HepG2 (cell line): ENCODE data around the gene PLLP. TPM values are rescaled to one million over a fixed set of nuclear protein-coding genes. Genes with fewer than 3 reads are reported as not detected.

Experiments
- HMGXB4 ChIP-seq, 2 experiments: sonication (generic) in 1 of 2; formaldehyde crosslinking in 1 of 2; IDR thresholded peaks; 2 replicates each; pipeline versions ENCODE4 v1.4.0 to v1.6.1; 2018 to 2020; ENCODE audit warnings: missing genetic modification reagents in 2 of 2, borderline replicate concordance in 1 of 2, low read depth in 1 of 2, mild to moderate bottlenecking in 1 of 2, missing biosample characterization in 1 of 2
- PATZ1 ChIP-seq: sonication (generic); formaldehyde crosslinking; IDR thresholded peaks from 2 replicates; pipeline ENCODE4 v1.4.0; 2020; ENCODE audit warnings: missing genetic modification reagents
- YEATS4 ChIP-seq: sonication (generic); formaldehyde crosslinking; IDR thresholded peaks from 2 replicates; pipeline ENCODE4 v1.4.0; 2020; ENCODE audit warnings: missing genetic modification reagents, borderline replicate concordance
- ZNF574 ChIP-seq: sonication (generic); formaldehyde crosslinking; IDR thresholded peaks from 2 replicates; pipeline ENCODE4 v1.4.0; 2020; ENCODE audit warnings: missing genetic modification reagents
- ZNF775 ChIP-seq: sonication (generic); formaldehyde crosslinking; IDR thresholded peaks from 2 replicates; pipeline ENCODE4 v1.4.0; 2020; ENCODE audit warnings: missing genetic modification reagents, mild to moderate bottlenecking, moderate library complexity, borderline replicate concordance
- polyA plus RNA-seq, 8 experiments: library from polyadenylated mRNA; depleted of rRNA in 3 of 8; stranded (reverse) in 7 of 8; unstranded in 1 of 8; fragments of >200 nt; fragmentation: Illumina TruSeq in 4 of 8; extraction: Trizol in 4 of 8; gene quantifications; 2 replicates each; pipeline versions ENCODE4 v1.2.1 to v1.2.3, GENCODE V29; 2011 to 2016; ENCODE audit warnings: low read depth in 4 of 8, missing spikeins in 1 of 8, mixed read lengths in 1 of 8; ENCODE audit not compliant: insufficient read depth in 1 of 8
- total RNA-seq, 5 experiments: library from RNA; depleted of rRNA; stranded (reverse); fragments of >200 nt; fragmentation: Illumina TruSeq; extraction: Trizol; gene quantifications; 2 replicates each; pipeline ENCODE4 v1.2.3, GENCODE V29; 2016; ENCODE audit warnings: low read depth in 1 of 5
- TF ChIP-seq, protein P1 (sequence below): sonication (generic); formaldehyde crosslinking; IDR thresholded peaks from 2 replicates; pipeline ENCODE4 v1.5.1; 2020; ENCODE audit warnings: mild to moderate bottlenecking, missing genetic modification reagents, borderline replicate concordance
- TF ChIP-seq, protein P2 (sequence below): sonication (generic); formaldehyde crosslinking; IDR thresholded peaks from 2 replicates; pipeline ENCODE4 v1.5.0; 2020; ENCODE audit warnings: mild to moderate bottlenecking, missing genetic modification reagents, borderline replicate concordance
- TF ChIP-seq, protein P3 (sequence below): sonication (generic); formaldehyde crosslinking; IDR thresholded peaks from 2 replicates; pipeline ENCODE4 v1.4.0; 2020; ENCODE audit warnings: mild to moderate bottlenecking, missing genetic modification reagents

Gene PLLP
- total and polyA plus RNA-seq, 2 of the 13 experiments (the other 11 are each of a cell fraction or from before 2014, with no cell fraction given): 60.6 to 127 TPM

DNA sequence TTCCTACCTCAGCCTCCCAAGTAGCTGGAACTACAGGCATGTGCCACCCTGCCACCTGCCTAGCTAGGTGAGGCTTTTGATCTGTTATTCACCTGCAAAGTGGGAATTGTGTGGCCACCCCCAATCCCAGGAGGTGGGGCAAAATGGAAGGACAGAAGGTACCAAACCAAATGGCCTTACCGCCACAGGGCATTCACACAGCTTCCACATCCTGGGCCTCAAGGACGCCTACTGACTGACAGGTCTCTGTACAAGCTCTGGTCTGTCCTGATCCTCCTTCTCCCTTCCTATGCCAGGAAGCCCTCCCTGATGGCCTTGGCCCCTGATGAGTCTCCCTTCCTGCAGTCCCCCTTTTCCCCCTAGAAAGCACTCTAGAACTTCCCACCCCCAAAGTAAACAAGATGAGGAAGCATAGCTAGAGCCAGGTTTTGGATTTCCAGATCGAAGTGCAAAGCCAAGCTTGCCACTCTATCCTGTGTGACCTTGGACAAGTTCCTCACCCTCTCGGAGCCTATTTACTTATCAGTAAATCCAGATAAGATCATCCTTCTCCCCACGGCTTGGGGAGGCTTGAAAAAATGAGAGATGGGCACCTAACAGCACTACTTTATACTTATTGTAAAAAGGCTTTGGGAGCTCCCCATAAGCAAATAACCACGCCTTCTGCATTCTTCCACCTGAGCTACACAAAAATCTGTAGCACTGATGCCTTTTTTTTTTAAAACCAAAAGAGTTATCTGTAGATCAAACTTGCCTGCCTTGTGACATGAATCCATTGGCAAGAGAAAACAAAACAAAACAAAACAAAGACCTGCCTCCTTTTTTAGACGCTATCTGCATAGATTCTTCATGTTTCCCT is 4.5 kb downstream of the PLLP start (continued):
- TF ChIP-seq ZNF574 (CRISPR knock-in tag): peak; percentile 82; the same call in 1 of the 2 replicates
- TF ChIP-seq, protein P1, sequence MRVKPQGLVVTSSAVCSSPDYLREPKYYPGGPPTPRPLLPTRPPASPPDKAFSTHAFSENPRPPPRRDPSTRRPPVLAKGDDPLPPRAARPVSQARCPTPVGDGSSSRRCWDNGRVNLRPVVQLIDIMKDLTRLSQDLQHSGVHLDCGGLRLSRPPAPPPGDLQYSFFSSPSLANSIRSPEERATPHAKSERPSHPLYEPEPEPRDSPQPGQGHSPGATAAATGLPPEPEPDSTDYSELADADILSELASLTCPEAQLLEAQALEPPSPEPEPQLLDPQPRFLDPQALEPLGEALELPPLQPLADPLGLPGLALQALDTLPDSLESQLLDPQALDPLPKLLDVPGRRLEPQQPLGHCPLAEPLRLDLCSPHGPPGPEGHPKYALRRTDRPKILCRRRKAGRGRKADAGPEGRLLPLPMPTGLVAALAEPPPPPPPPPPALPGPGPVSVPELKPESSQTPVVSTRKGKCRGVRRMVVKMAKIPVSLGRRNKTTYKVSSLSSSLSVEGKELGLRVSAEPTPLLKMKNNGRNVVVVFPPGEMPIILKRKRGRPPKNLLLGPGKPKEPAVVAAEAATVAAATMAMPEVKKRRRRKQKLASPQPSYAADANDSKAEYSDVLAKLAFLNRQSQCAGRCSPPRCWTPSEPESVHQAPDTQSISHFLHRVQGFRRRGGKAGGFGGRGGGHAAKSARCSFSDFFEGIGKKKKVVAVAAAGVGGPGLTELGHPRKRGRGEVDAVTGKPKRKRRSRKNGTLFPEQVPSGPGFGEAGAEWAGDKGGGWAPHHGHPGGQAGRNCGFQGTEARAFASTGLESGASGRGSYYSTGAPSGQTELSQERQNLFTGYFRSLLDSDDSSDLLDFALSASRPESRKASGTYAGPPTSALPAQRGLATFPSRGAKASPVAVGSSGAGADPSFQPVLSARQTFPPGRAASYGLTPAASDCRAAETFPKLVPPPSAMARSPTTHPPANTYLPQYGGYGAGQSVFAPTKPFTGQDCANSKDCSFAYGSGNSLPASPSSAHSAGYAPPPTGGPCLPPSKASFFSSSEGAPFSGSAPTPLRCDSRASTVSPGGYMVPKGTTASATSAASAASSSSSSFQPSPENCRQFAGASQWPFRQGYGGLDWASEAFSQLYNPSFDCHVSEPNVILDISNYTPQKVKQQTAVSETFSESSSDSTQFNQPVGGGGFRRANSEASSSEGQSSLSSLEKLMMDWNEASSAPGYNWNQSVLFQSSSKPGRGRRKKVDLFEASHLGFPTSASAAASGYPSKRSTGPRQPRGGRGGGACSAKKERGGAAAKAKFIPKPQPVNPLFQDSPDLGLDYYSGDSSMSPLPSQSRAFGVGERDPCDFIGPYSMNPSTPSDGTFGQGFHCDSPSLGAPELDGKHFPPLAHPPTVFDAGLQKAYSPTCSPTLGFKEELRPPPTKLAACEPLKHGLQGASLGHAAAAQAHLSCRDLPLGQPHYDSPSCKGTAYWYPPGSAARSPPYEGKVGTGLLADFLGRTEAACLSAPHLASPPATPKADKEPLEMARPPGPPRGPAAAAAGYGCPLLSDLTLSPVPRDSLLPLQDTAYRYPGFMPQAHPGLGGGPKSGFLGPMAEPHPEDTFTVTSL (CRISPR knock-in tag): peak; percentile 96
- TF ChIP-seq, protein P2, sequence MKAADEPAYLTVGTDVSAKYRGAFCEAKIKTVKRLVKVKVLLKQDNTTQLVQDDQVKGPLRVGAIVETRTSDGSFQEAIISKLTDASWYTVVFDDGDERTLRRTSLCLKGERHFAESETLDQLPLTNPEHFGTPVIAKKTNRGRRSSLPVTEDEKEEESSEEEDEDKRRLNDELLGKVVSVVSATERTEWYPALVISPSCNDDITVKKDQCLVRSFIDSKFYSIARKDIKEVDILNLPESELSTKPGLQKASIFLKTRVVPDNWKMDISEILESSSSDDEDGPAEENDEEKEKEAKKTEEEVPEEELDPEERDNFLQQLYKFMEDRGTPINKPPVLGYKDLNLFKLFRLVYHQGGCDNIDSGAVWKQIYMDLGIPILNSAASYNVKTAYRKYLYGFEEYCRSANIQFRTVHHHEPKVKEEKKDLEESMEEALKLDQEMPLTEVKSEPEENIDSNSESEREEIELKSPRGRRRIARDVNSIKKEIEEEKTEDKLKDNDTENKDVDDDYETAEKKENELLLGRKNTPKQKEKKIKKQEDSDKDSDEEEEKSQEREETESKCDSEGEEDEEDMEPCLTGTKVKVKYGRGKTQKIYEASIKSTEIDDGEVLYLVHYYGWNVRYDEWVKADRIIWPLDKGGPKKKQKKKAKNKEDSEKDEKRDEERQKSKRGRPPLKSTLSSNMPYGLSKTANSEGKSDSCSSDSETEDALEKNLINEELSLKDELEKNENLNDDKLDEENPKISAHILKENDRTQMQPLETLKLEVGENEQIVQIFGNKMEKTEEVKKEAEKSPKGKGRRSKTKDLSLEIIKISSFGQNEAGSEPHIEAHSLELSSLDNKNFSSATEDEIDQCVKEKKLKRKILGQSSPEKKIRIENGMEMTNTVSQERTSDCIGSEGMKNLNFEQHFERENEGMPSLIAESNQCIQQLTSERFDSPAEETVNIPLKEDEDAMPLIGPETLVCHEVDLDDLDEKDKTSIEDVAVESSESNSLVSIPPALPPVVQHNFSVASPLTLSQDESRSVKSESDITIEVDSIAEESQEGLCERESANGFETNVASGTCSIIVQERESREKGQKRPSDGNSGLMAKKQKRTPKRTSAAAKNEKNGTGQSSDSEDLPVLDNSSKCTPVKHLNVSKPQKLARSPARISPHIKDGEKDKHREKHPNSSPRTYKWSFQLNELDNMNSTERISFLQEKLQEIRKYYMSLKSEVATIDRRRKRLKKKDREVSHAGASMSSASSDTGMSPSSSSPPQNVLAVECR (CRISPR knock-in tag): peak; percentile 88; the same call in 1 of the 2 replicates
- TF ChIP-seq, protein P3, sequence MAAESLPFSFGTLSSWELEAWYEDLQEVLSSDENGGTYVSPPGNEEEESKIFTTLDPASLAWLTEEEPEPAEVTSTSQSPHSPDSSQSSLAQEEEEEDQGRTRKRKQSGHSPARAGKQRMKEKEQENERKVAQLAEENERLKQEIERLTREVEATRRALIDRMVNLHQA: no peak
- TF ChIP-seq ZNF775 (CRISPR knock-in tag): 0 out of 2 replicates have a peak, but pooled peaks have one; percentile 89
- TF ChIP-seq PATZ1: peak; percentile 98
- TF ChIP-seq YEATS4 (CRISPR knock-in tag): peak; percentile 38; the same call in 1 of the 2 replicates
- TF ChIP-seq HMGXB4 (CRISPR knock-in tag; IDR thresholded peaks at IDR 0.05; ENCODE audit: borderline replicate concordance in 1 of 2, low read depth in 1 of 2): peak; percentile 78 to 91
